Activated CD4-positive, alpha-beta T cell treated with anti-CD3 and anti-CD28 coated beads for 24 hours (primary cell): ENCODE measurements around the gene AMDHD1.

Experiments used
- DNase-seq, 2 donors: peaks; one replicate each; pipeline ENCODE4 v3.0.0-alpha.2; 2020; ENCODE audit warnings: low read depth in 2 of 2

Gene AMDHD1

GRCh38 chr12:95943330-95943842 is at the start of gene AMDHD1:
Gene AMDHD1 (plus strand): TSS chr12:95943331. CDS start chr12:95943399, 68 bp downstream.
- peak; percentile 33 to 46 for DNase-seq

DNA sequence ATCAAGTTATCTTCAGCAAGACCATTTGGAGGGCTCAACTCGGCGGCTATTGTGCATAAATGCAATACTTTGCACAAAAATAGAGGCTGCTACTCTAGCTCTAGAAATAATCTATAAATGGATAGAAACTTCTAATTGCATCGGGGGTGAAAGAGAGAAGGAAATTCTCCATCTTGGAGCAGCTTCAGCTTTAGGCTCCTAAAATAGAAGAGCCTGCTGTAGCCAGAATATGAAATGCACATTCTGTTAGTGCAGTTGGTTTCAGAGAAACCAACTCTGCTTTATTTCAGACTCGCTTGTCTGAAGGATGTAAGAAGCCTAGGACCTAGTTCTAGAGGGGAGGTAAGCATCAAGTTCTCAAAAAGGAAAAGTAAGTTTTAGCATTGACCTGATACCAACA is 46.3 kb upstream of the AMDHD1 start:
- DNase-seq, result no peak

- no peak for DNase-seq
Observed at GRCh38 chr12:95898081-95898480, 45.0 kb upstream of the AMDHD1 start.

DNA sequence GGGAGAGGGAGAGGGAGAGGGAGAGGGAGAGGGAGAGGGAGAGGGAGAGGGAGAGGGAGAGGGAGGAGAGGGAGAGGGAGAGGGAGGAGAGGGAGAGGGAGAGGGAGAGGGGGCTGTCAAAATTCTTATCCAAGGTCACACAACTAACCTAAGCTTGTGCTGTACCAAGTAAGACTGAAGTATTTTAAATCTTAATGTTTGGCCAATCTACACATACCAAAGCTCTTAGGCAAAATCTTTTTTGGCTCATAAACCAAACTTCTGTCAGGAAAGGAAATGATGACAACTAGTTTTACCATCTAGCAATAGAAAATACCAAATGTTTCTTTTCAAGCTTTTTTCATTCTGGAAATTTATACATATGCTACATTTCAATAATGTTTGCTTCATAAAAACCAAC is 34.6 kb upstream of the AMDHD1 start:
- no peak for DNase-seq

GRCh38 chr12:95909871-95910270 is 33.3 kb upstream of the AMDHD1 start:
- DNase-seq, result no peak

GRCh38 chr12:95918194-95918993 is 24.7 kb upstream of the AMDHD1 start:
- DNase-seq, result peak; percentile 10 to 13

DNA sequence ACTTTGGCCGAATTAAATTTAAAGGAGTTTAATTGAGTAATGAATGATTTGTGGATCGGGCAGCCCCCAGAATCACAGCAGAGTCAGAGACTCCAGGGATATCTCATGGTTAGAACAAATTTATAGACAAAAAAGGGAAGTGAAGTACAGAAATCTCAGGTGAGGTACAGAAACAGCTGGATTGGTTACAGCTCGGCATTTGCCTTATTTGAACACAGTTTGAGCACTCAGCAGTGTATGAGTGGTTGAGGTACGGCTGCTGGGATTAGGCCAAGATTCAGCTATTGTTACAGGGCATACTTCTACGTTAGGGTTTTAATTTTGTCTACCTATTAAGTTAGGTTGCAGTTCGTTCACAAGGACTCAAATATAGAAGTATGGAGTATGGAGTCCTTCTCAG is 24.0 kb upstream of the AMDHD1 start:
- no peak for DNase-seq

- no peak for DNase-seq
Observed at GRCh38 chr12:95922231-95922630, 20.9 kb upstream of the AMDHD1 start.

DNA sequence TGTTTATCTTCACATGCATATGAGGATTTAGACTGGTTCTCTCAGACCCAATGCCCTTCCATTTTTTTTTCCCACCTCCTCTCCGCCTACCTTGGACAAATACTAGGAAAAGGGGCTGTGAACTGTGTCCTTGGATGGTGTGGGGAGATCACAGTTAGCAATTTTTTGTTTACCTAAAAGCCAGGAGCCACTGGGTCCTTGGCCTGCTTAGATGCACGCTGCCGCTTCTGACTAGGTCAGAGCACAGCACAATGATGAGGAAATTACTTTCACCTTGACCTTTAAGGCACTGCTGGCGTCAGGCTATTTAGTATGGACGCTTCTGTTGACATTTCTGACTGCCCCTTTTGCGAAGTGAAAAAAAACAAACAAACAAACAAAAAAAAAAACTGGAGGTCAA is 2.6 kb upstream of the AMDHD1 start:
- DNase-seq, result no peak

DNA sequence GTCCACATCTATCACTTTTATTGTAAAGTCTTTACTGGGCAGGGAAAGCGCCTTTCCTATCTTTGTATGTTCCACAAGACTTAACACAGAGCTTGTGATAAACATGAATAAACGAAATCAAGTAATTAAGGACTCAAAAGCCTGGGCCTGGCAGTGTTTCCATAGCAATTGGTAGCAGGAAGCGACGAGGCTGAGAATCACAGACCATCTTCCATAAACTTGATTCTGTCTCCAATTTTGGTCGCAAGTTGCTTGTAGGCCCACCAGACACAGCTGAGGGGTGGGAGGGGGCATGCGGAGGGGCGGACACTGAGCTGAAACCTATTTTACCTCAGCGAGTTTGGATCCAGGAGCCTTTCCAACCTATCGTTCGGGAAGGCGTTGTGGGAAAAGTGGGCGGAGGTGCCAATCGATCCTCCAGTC is 1.0 kb upstream of the AMDHD1 start:
- DNase-seq, result no peak

DNA sequence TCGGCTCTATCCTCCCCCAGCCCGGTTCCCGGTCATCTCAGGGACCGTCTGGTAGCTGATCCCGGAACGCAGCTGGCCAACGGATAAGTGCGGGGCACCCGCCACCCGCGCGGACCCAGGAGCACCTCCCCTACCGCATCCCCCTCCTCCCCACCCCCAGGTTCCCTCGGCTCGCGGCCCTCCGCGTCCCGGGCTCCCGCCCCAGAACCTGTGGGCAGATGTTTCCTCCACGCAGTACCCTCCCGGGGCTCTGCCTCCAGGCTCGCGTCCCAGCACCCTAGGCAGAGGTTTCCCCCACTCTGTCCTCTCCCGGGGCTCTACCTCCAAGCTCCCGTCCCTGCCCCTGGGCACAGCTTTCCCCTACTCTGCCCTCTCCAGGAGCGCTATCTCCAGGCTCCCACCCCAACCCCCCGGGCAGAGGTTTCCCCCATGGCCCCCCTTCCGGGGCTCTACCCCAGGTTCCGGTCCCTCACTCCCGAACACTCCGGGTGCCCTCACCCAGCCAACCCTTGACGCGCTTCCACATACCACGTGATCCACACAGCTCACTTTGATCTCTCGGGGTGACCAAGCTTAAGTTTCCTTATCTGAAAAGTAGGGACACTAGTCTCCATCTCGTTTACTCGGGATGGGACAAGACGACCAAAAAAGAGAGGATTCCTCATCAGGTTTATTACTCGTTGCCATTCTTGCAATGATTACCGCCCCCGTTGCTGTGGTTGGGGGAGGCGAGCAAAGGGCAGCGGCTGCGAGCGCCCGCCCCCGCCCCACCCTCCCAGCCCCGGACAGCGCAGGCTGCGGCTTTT is 404 bp upstream of the AMDHD1 start, which contains the start of gene CCDC38:
CCDC38 (minus strand) TSS at position 91 of the 806 bp plus-strand sequence. CDS start 6,105 bp downstream, outside the sequence.
- peak; percentile 69 to 72 for DNase-seq

GRCh38 chr12:95944108-95944704 is 1.1 kb downstream of the AMDHD1 start:
- DNase-seq, result no peak

- DNase-seq, result no peak
Observed at GRCh38 chr12:95949477-95950206, 6.5 kb downstream of the AMDHD1 start.

DNA sequence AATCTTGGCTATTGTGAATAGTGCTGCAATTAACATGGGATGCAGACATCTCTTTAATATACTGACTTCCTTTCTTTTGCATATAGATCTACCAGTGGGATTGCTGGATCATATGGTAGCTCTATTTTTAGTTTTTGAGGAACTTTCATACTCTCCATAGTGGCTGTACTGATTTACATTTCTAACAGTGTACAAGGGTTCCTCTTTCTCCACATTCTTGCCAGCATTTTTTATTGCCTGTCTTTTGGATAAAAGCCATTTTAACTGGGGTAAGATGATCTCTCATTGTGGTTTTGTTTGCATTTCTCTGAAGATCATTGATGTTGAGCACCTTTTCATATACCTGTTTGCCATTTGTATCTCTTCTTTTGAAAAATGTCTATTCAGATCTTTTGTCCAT is 8.4 kb downstream of the AMDHD1 start:
- DNase-seq, result no peak

DNA sequence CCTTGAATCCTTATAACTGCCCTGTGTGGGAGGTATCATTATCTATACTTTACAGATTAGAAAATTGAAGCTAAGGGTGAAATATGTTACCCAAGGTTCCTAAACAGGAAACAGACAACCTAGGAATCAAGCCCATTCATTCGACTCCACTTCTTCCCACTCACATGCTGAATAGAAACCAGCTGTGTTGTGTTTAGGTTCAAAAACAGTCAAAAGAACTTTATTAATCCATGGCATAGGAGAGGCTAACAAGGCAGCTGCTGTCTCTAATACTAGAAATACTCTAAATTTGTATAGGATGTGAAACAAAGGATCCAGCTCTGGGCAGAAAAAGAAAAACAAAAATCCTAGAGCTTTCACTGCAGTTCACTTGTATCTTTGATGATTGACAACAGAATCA is 9.9 kb downstream of the AMDHD1 start:
- no peak for DNase-seq

DNA sequence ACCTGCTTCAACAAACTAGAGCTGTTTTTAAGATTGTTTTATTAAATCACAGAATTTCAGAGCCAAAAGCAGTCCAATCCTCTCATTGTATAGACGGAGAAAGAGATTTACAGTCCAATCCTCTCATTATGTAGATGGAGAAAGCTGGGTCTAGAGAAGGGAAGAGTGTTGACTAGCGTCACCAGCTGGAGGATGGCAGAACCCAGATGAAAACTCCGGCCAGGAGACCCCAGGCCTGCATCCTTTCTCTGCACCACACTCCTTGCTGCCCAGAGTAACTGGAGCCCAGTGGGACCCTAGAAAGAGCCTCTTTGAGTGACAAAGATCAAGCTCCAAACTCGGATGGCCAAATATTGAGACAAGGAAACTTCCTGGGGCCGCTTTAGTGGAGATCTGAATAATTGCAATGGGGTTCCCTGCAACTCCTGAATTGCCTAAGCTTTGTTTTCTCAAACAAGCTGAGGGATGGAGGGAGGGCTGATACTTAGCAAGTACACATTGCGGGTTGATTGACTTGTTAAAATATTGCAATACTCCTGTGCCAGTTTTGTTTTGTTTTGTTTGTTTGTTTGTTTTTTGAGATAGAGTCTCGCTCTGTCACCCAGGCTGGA is 12.5 kb downstream of the AMDHD1 start:
- no peak for DNase-seq

GRCh38 chr12:95956557-95957145 is 13.5 kb downstream of the AMDHD1 start:
- no peak for DNase-seq

GRCh38 chr12:95959107-95959506 is 16.0 kb downstream of the AMDHD1 start:
- DNase-seq, result no peak

- no peak for DNase-seq
Observed at GRCh38 chr12:95960241-95960640, 17.1 kb downstream of the AMDHD1 start.

DNA sequence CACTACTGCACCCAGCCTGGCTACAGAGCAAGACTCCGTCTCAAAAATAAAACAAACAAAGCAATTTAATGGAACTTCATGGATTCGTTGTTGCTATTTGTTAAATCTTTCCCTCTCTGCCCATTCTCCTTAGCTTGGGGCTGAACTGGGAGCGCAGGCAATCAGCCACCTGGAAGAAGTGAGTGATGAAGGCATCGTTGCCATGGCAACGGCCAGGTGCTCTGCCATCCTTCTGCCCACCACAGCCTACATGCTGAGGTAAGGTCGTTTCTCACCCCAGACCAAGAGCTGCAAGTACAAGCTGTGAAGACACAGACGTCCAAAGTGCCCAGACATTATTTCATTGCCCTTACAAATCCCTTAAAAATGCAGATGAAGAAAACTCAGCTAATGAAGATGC is 19.1 kb downstream of the AMDHD1 start:
- DNase-seq, result no peak

DNA sequence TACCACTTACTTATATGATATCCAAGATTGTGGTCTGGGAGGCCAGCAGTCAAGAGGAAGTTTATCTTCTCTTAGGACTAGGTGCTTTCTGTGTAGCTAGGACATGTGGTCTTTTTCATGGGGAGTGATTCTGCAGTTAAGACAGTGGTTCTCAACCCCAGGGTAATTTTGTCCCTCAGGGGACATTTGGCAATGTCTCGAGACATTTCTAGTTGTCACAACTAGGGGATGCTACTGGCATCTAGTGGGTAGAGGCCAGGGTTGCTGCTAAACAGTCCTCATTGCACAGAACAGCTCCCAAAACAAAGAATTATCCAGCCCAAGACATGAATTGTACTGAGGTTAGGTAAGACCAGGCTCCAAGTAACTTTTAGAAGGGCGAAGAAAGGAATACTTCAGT is 20.0 kb downstream of the AMDHD1 start:
- no peak for DNase-seq
